GM19240 (cell line): ENCODE measurements around the gene EGR4.
A peak's percentile ranks its signal among the peaks of the same experiment; 100 is the strongest.

Source experiments
- DNase-seq: peaks from one replicate; pipeline ENCODE4 v3.0.0; 2011; ENCODE audit warnings: low spot score; ENCODE audit not compliant: insufficient read length

The EGR4 gene

GRCh38 chr2:73290049-73290839 is 3.1 kb downstream of the EGR4 start:
- DNase-seq: no peak

- no peak for DNase-seq
Observed at GRCh38 chr2:73289304-73289703, 4.0 kb downstream of the EGR4 start.

DNA sequence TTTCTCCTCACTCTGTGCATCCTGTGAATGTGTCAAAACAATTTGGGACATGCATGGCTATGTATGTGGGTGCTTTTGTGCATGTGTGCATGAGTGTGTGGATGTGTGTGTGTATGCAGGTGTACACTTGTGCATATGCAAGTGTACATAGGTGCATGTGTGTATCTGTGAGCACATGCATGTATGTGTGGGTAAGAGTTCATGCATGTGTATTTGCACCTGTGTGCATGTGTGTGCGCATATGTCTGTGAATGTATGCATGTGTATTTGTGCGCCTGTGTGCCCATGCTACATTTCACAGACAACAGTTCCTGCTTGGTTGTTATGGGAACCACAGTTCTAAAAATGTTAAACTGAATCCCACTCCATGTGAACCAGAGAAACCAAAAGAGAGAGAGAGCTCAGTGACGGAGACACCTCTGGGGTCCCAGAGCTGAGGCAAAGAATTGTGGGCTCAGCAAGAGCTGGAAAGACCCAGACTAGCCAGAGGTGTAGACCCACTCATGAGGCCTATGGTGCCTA is 7.2 kb downstream of the EGR4 start:
- no peak for DNase-seq

DNA sequence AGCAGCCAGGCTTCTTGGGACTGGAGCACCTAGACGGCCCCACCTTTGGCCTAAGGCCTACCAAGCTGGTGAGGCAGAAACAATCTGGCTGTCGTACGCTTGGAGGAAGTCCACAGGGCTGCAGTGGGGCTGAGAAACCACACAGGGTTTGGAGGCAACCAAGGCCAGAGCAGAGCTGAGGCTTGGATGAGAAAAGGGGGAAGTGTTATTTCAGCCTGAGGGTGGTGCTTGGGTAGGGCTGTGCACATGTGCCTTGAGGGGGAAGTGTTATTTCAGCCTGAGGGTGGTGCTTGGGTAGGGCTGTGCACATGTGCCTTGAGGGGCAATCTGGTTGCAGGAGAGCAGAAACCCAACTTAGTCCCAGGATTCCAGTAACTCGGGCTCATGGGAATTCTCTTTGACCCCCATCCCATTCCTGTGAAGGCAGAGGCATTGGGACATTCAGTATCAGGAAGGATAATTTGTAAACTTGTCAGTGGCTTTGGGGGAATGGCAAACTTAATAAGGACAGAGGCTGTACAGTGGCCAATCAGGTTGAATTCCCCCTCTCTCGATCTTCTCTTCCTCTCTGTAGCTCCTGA is 8.1 kb downstream of the EGR4 start:
- DNase-seq: no peak

DNA sequence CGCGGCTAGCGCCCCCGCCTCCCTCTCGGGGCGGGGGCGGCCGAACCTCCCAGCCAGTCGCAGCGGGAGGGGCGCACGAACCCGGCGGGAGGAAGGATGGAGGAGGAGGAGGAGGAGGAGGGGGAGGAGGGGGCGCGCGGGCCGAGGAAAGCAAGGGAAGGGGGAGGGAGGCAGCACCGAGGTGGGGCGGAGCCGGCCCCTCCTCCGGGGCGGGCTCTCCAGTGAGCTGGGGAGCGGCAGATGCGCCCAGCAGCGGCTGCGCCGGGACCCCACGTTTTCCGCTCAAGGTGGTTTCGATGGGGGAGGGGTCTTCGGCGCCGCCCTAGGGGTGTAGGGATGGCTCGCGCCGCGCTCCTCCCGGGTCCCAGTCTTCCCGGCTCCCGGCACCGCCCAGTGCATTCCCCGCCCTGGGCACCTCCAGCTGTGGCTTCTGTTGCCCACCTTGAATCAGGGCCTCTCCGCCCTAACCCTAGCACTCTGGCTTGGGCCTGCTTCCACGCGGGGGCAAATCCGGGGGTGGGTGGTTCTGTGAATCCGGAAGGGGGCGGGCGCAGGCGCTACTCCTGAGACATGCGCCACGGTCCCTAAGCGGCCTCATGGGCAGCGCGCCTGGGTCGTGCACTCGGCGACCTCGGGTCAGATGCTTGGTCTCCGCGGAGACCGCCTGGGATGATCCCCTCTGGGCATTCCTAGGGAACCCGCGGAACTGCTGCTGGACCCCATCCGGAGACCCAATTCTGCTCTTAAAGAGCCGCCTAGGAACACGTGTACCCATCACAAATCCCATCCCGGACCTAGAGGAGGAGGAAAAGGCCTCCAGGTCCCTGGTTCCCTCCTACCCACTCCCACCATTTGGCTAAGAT is 8.8 kb downstream of the EGR4 start, which contains the start of gene FBXO41:
Gene FBXO41 (minus strand): TSS at position 183 of the 863 bp plus-strand sequence. CDS start 14,848 bp downstream, outside the sequence.
- peak; percentile 68 for DNase-seq

GRCh38 chr2:73283545-73284295 is 9.6 kb downstream of the EGR4 start:
- DNase-seq: no peak

DNA sequence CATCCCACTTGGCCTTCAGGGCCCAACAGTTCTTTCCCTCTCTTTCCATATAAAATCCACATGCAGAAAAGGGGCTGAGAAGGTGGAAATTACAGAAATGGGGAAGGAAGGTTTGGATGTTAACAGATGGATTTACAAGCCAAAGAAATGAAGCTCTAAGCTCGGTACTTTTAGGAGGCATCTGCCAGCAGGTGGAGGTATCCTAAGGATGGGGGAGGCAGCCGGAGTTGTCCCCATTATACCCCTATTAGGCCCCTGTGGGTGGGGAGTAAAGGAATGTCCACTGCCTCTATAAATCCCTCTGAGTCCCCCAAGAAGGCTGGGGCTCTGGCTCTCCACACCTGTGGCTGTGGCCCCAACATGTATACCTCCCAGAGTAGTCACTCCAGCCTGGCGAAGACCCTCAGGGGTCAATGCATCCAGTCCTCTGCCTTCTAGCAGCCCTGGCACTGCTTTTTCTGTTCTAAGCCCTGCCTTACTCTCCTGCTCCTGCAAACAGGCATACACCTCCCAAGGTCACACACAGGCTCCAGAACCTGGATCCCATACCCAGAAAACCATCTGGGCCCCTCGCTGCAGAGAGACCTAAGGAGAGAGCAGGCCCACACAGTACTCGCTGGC is 10.3 kb downstream of the EGR4 start:
- DNase-seq: no peak

GRCh38 chr2:73281244-73281643 is 12.1 kb downstream of the EGR4 start:
- DNase-seq: no peak

- no peak for DNase-seq
Observed at GRCh38 chr2:73279852-73280251, 13.5 kb downstream of the EGR4 start.

DNA sequence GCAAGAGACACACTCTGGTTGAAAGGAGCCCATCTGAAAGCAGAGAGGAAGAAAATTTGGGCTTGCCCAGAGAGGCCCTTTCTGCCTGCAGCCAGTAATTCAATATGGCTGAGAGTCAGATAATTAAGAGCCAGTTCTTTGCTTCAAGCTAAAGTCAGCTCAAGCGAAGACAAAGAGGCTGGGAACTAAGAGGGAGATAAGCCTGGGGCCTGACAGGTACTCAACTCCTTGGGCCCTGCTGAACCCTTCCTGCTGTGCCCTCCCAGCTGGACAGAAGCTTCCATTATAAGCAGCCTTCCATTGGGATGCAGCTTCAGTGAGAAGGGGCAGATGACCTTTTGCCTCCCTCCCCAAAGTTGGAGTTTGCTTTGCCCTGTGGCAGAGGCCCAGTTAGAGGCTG is 21.1 kb downstream of the EGR4 start:
- no peak for DNase-seq

- DNase-seq: no peak
Observed at GRCh38 chr2:73269686-73270465, 23.5 kb downstream of the EGR4 start.

DNA sequence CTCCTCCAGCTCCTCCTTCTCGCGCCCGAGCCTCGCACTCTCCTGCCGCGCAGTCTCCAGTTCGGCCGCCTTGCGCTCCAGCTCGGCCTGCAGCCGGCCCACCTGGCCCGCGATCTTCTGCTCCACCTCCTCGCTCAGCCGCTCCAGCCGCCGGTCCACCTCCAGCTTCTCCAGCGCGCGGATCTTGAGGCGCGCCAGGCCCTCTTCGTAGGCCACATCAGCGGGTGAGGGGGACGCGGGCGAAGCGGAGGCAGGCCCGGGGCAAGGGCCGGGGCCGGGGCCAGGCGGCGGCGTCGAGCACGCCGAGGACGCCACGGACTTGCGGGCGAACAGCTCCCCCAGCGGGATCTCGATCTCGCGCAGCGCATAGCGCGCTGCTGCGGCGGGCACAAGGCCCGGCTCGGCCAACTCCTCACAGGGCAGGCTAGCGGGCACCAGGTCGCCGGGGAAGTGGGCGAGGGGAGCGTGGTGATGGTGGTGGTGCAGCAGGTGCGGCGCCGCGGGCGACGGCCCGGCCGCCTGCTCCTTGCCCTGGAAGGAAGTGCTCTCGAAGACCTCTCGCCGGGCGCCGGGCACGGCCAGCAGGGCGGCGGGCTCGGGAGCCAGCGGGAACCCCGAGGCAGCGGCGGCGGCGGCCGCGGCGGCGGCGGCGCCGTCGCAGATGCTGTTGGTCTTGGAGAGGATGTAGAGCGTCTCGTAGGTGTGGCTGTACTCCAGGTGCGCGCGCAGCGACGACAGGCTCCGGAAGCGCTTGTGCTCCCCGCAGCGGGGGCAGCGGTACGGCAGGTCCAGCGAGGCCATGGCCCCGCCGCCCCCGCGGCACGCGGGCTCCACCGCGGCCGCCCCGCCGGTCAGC is 24.3 kb downstream of the EGR4 start:
- peak; percentile 76 for DNase-seq

GRCh38 chr2:73268366-73268829 is 24.9 kb downstream of the EGR4 start:
- DNase-seq: no peak

DNA sequence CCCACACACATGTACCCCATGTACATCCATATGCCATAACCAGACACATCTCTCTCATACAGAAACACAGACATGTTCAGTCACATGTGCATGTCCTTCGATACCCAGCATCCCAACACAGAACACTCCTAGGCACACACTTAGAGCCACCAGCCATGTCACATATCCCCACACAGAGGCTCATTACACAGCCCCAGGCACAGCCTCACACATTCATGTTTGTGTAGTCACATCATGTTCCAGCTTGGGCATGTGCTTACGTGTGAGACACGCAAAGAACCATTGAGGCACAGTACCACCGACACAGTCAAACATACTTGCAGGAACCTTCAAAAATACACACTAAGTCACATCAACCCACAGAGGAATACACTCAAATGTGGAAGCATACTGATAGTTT is 26.3 kb downstream of the EGR4 start:
- no peak for DNase-seq

DNA sequence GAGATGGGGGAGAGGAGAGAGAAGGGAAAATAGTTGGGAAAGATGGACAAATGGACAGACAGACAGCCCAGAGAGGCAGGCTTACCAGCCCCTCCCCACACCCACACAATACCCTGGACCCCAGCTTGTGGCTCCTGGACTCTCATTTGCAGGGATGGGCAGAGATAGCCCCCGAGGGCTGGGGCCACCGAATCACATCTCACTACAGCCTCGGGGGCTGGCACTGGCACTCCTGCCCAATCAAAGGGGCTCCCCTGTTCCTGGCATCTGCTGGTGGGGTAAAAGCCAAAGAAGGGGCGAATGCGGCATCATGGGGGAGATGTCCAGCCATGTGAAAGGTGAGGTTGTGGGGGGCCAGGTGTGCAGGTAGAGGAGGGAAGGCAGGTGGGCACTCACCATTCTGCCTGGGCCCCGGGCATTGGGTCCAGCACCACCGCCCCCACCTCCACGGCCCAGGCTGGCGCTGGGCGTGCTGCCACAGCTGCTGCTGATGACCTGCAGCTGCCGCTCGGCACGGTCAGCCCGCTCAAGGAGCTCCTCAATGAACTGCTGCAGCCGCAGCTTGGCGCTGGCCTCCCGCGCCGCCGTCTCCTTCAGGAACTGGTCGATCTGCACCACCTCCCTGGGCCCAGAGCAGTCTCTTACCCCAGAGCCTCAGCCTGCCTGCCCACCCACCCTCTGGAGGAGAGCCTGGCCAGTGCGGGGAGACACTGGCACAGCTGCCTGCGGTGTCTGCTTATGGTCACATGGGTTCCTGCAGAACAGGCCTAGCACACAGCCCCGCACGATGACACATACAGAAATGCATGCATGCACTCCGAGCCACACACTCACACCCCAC is 27.1 kb downstream of the EGR4 start:
- DNase-seq: no peak

- no peak for DNase-seq
Observed at GRCh38 chr2:73265298-73266060, 27.9 kb downstream of the EGR4 start.

GRCh38 chr2:73264783-73265182 is 28.6 kb downstream of the EGR4 start:
- DNase-seq: no peak
